ENCODE data around the gene NCR3LG1. TPM values are rescaled to one million over a fixed set of nuclear protein-coding genes. Genes with fewer than 3 reads are reported as not detected.
A peak's percentile ranks its signal among the peaks of the same experiment; 100 is the strongest.

NCR3LG1 gene
- total RNA-seq, 1 donor from 2014 or later, result 0.21 TPM

DNA sequence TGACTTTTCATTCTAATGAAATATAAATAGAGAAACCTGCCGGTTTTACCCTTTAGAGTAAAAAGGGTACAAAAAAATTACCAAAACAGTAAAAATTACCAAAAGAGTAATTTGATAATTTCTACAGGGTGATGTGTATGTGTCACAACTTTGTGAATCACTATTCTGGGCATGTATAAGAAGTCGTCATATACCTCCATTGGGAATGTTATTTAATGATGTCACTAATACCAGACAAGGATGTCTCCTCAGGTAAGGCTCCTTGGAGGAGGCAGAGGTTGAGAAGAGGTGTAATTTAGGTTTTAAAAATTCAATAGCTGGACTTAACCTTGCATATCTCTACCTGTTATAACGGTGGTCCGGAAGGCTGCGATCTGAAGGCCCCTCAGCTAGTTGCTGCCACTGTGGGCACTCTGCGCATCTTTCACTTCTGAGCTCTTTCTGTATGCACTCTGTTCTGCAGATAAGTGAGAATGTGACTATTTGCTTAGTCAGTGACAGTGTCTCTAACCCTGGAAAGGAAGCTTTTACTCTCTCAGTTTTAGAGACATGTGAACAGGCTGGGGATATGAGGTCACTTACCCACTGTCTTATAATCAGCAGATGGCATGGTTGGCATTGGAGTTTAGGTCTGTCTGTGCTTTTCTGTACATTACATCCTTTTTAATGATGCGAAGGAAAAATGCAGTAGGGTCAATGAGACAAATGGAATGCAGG lies 987 bp upstream of the NCR3LG1 start:
- Histone ChIP-seq H3K4me3 (peak overlapping the region in 1 of 2 donors; percentile 98), H3K9me3 (no peaks in the 10 kb centered on the region), H3K27me3 (no peaks in the 10 kb centered on the region), H3K27ac (no peak overlapping the region), H3K4me1 (peaks cover 0 to 7% of the 10 kb centered on the region in 2 donors), H3K36me3 (no peaks in the 10 kb centered on the region)
- DNase-seq (ENCODE audit: low spot score in 2 of 2), result no peak
- no peak for TF ChIP-seq CTCF (IDR thresholded peaks at IDR 0.05)
- intact Hi-C loops (cut with DNase I), result loop anchor here (1.0 to 10.0 kb wide), 5 partner anchors 74 to 1044 kb away; partner anchors contain the start of genes LDHA, NUCB2, PIK3C2A and RPS13

GRCh38 chr11:17351172-17351509 lies 459 bp upstream of the NCR3LG1 start:
- Histone ChIP-seq H3K9me3 (no peaks in the 10 kb centered on the region), H3K27ac (peak overlapping the region; percentile 84 to 92), H3K36me3 (no peaks in the 10 kb centered on the region), H3K27me3 (no peaks in the 10 kb centered on the region), H3K4me1 (peaks cover 0 to 7% of the 10 kb centered on the region in 2 donors), H3K4me3 (peak overlapping the region; percentile 66 to 98)
- no peak for DNase-seq (ENCODE audit: low spot score in 2 of 2)
- TF ChIP-seq CTCF (IDR thresholded peaks at IDR 0.05), result no peak
- intact Hi-C loops (cut with DNase I), result loop anchor here (1.0 to 10.0 kb wide), 5 partner anchors 75 to 1044 kb away; partner anchors contain the start of genes LDHA, NUCB2, PIK3C2A and RPS13

- Histone ChIP-seq H3K27ac (peak overlapping the region; percentile 84 to 92), H3K27me3 (no peaks in the 10 kb centered on the region), H3K4me1 (peaks cover 0 to 7% of the 10 kb centered on the region in 2 donors), H3K36me3 (peaks cover 0 to 7% of the 10 kb centered on the region in 2 donors), H3K4me3 (peak overlapping the region; percentile 66 to 98), H3K9me3 (no peaks in the 10 kb centered on the region)
- no peak for TF ChIP-seq CTCF (IDR thresholded peaks at IDR 0.05)
- intact Hi-C loops (cut with DNase I), result loop anchor here (5.0 to 10.0 kb wide), 4 partner anchors 146 to 1042 kb away; partner anchors contain the start of genes LDHA, PIK3C2A and RPS13
- peak; percentile 16 to 83 for DNase-seq (ENCODE audit: low spot score in 2 of 2)
Measured at GRCh38 chr11:17352950-17353820, 1.6 kb downstream of the NCR3LG1 start.

DNA sequence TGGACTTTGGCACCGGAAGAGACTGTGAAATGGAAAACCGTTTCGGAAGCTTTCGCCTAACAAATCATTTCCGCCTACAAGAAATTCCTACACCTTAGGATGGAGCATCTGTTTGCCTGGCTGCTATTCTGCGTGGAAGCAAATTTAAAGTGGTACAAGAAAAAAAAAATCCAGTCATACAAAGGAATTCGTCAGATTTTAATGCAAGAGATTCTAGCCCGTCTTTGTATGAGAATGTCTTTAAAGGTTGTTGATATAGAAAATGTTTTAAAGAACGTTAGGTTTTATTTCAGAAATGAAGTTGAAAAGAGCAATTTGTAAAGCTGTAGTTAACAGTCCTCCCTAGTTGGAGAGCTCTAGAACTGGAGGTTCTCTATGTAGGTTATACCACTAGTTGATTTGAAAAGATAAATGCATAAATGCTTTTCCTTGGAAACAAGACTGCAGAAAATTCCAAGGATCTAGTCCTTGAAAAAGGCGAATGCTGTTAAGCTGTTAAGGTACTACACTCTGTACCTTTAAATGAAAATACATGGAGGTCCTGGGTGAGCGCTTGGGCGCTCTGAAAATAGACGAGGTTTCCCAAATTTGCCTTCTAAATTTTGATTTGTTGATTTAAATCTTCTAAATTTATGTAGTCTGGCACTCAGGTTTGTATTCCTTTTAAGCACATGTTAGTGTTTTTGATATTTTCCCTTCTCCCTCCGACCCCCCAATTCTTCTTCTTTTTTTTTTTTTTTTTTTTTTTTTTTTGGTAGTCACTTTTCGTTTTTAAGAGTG lies 2.4 kb downstream of the NCR3LG1 start:
- peaks cover 0 to 10% of the 10 kb centered on the region in 2 donors for H3K36me3 ChIP-seq
- H3K27ac ChIP-seq, result peak overlapping the region; percentile 84 to 92
- intact Hi-C loops (cut with DNase I), result loop anchor here (1.0 to 10.0 kb wide), 5 partner anchors 32 to 1041 kb away; partner anchors contain the start of genes LDHA, PIK3C2A and RPS13
- no peaks in the 10 kb centered on the region for H3K27me3 ChIP-seq
- peak overlapping the region; percentile 66 to 98 for H3K4me3 ChIP-seq
- H3K9me3 ChIP-seq, result no peaks in the 10 kb centered on the region
- no peak for TF ChIP-seq CTCF (IDR thresholded peaks at IDR 0.05)
- peaks cover 0 to 7% of the 10 kb centered on the region in 2 donors for H3K4me1 ChIP-seq
- no peak for DNase-seq (ENCODE audit: low spot score in 2 of 2)

GRCh38 chr11:17354601-17354991 lies 3.0 kb downstream of the NCR3LG1 start:
- TF ChIP-seq CTCF (IDR thresholded peaks at IDR 0.05), result peak; percentile 39 to 57 (median 53)
- Histone ChIP-seq H3K4me3 (peak overlapping the region in 1 of 2 donors; percentile 98), H3K27me3 (no peaks in the 10 kb centered on the region), H3K4me1 (peaks cover 0 to 7% of the 10 kb centered on the region in 2 donors), H3K36me3 (peaks cover 0 to 12% of the 10 kb centered on the region in 2 donors), H3K27ac (no peak overlapping the region), H3K9me3 (no peaks in the 10 kb centered on the region)
- intact Hi-C loops (cut with DNase I), result loop anchor here (1.0 to 10.0 kb wide), 5 partner anchors 32 to 1040 kb away; partner anchors contain the start of genes LDHA, PIK3C2A and RPS13
- DNase-seq (ENCODE audit: low spot score in 2 of 2), result peak in 1 of 2 donors; percentile 86
